ENCODE results near the gene TMEM123. TPM values are rescaled to one million over a fixed set of nuclear protein-coding genes. Genes with fewer than 3 reads are reported as not detected.

The TMEM123 gene
- total RNA-seq, 1 experiment from 2014 or later, result 236 TPM

- CTCF ChIA-PET, result interaction anchor here (0.6 kb wide), 1 partner anchor 13 kb away, joined by 3 read pairs; no protein-coding TSS in a partner anchor
- TF ChIP-seq CTCF (IDR thresholded peaks at IDR 0.05; ENCODE audit: unreplicated experiment), result no peak
- peaks cover 30% of the 10 kb centered on the region for H3K36me3 Mint-ChIP-seq (ENCODE audit: insufficient read depth, unreplicated experiment)
- H3K27ac Mint-ChIP-seq (ENCODE audit: unreplicated experiment), result no peak overlapping the region
- BruUV-seq (replicated peaks), result TSS peak; percentile 43
- no peak for DNase-seq
- intact Hi-C loops (cut with micrococcal nuclease; ENCODE audit: unreplicated experiment), result no loop called here
- no peaks in the 10 kb centered on the region for H3K27me3 Mint-ChIP-seq (ENCODE audit: unreplicated experiment)
- H3K4me3 Mint-ChIP-seq (ENCODE audit: low read depth, unreplicated experiment), result no peak overlapping the region
- no peaks in the 10 kb centered on the region for H3K9me3 Mint-ChIP-seq (ENCODE audit: low read depth, unreplicated experiment)
- peaks cover 7% of the 10 kb centered on the region for H3K4me1 Mint-ChIP-seq (ENCODE audit: low read depth, unreplicated experiment)
These were observed 55.6 kb downstream of the TMEM123 start for GRCh38 chr11:102396708-102397563.

- CTCF ChIA-PET, result no interaction called here
- BruUV-seq (replicated peaks), result no TSS peak
- no peak for DNase-seq
- Mint-ChIP-seq H3K36me3 (ENCODE audit: insufficient read depth, unreplicated experiment) (peaks cover 30% of the 10 kb centered on the region), H3K27me3 (ENCODE audit: unreplicated experiment) (no peaks in the 10 kb centered on the region), H3K27ac (ENCODE audit: unreplicated experiment) (no peak overlapping the region), H3K9me3 (ENCODE audit: low read depth, unreplicated experiment) (no peaks in the 10 kb centered on the region), H3K4me3 (ENCODE audit: low read depth, unreplicated experiment) (no peak overlapping the region), H3K4me1 (ENCODE audit: low read depth, unreplicated experiment) (peaks cover 7% of the 10 kb centered on the region)
- no peak for TF ChIP-seq CTCF (IDR thresholded peaks at IDR 0.05; ENCODE audit: unreplicated experiment)
- intact Hi-C loops (cut with micrococcal nuclease; ENCODE audit: unreplicated experiment), result no loop called here
These were observed 56.7 kb downstream of the TMEM123 start for GRCh38 chr11:102395720-102396393.

- intact Hi-C loops (cut with micrococcal nuclease; ENCODE audit: unreplicated experiment), result no loop called here
- Mint-ChIP-seq H3K27ac (ENCODE audit: unreplicated experiment) (no peak overlapping the region), H3K4me3 (ENCODE audit: low read depth, unreplicated experiment) (no peak overlapping the region), H3K27me3 (ENCODE audit: unreplicated experiment) (no peaks in the 10 kb centered on the region), H3K36me3 (ENCODE audit: insufficient read depth, unreplicated experiment) (peaks cover 36% of the 10 kb centered on the region), H3K4me1 (ENCODE audit: low read depth, unreplicated experiment) (peaks cover 15% of the 10 kb centered on the region), H3K9me3 (ENCODE audit: low read depth, unreplicated experiment) (no peaks in the 10 kb centered on the region)
- CTCF ChIA-PET, result interaction anchor here (0.6 kb wide), 1 partner anchor 774 kb away, joined by 3 read pairs; no protein-coding TSS in a partner anchor
- TF ChIP-seq CTCF (IDR thresholded peaks at IDR 0.05; ENCODE audit: unreplicated experiment), result no peak
- no peak for DNase-seq
- no TSS peak for BruUV-seq (replicated peaks)
These were observed 59.3 kb downstream of the TMEM123 start for GRCh38 chr11:102393272-102393730.

- no peak overlapping the region for H3K4me3 Mint-ChIP-seq (ENCODE audit: low read depth, unreplicated experiment)
- TF ChIP-seq CTCF (IDR thresholded peaks at IDR 0.05; ENCODE audit: unreplicated experiment), result no peak
- H3K9me3 Mint-ChIP-seq (ENCODE audit: low read depth, unreplicated experiment), result no peaks in the 10 kb centered on the region
- no peak for DNase-seq
- BruUV-seq (replicated peaks), result no TSS peak
- no peaks in the 10 kb centered on the region for H3K27me3 Mint-ChIP-seq (ENCODE audit: unreplicated experiment)
- CTCF ChIA-PET, result interaction anchor here (1.6 to 2.3 kb wide), 2 partner anchors 222 to 275 kb away, joined by 13 to 15 read pairs; no protein-coding TSS in a partner anchor
- peaks cover 15% of the 10 kb centered on the region for H3K4me1 Mint-ChIP-seq (ENCODE audit: low read depth, unreplicated experiment)
- H3K36me3 Mint-ChIP-seq (ENCODE audit: insufficient read depth, unreplicated experiment), result peaks cover 29% of the 10 kb centered on the region
- intact Hi-C loops (cut with micrococcal nuclease; ENCODE audit: unreplicated experiment), result no loop called here
- no peak overlapping the region for H3K27ac Mint-ChIP-seq (ENCODE audit: unreplicated experiment)
These were observed 60.9 kb downstream of the TMEM123 start for GRCh38 chr11:102391549-102392237.

All from Calu3 (cell line).